Liver (tissue), 9 donors: ENCODE results near the gene NOD1. TPM values are rescaled to one million over a fixed set of nuclear protein-coding genes. Genes with fewer than 3 reads are reported as not detected.

ENCODE experiments used
- DNase-seq: peaks from one replicate; pipeline ENCODE4 v3.0.0-alpha.2; 2017; ENCODE audit warnings: low spot score
- H3K27ac ChIP-seq, 2 donors: one replicate each; pipeline ENCODE4 v1.7.0; 2013; ENCODE audit warnings: inconsistent platforms in 2 of 2, low read length in 2 of 2, control low read depth in 1 of 2, low read depth in 1 of 2, mild to moderate bottlenecking in 1 of 2
- H3K27me3 ChIP-seq, 4 donors: one replicate each; pipeline versions ENCODE4 v1.6.1 to v1.7.0; 2013; ENCODE audit warnings: low read length in 3 of 4, inconsistent platforms in 1 of 4, mild to moderate bottlenecking in 1 of 4, moderate library complexity in 1 of 4; ENCODE audit not compliant: control insufficient read depth in 4 of 4, insufficient read depth in 4 of 4
- H3K36me3 ChIP-seq, 4 donors: one replicate each; pipeline versions ENCODE4 v1.6.1 to v1.7.0; 2013; ENCODE audit warnings: low read length in 3 of 4, mild to moderate bottlenecking in 3 of 4, low read depth in 1 of 4, moderate library complexity in 1 of 4; ENCODE audit not compliant: control insufficient read depth in 4 of 4, insufficient read depth in 3 of 4
- H3K4me1 ChIP-seq, 4 donors: one replicate each; pipeline versions ENCODE4 v1.6.1 to v1.7.0; 2013; ENCODE audit warnings: low read length in 3 of 4, mild to moderate bottlenecking in 3 of 4, moderate library complexity in 1 of 4; ENCODE audit not compliant: control insufficient read depth in 4 of 4, insufficient read depth in 4 of 4
- H3K4me3 ChIP-seq, 3 donors: one replicate each; pipeline versions ENCODE4 v1.6.1 to v1.7.0; 2013; ENCODE audit warnings: low read length in 3 of 3, control low read depth in 1 of 3, low read depth in 1 of 3, mild to moderate bottlenecking in 1 of 3
- H3K9ac ChIP-seq, 2 donors: one replicate each; pipeline ENCODE4 v1.7.0; 2013; ENCODE audit warnings: low read length in 2 of 2, mild to moderate bottlenecking in 2 of 2, moderate library complexity in 2 of 2, control low read depth in 1 of 2, low read depth in 1 of 2
- H3K9me3 ChIP-seq, 4 donors: one replicate each; pipeline versions ENCODE4 v1.6.1 to v1.7.0; 2013; ENCODE audit warnings: low read length in 3 of 4; ENCODE audit not compliant: control insufficient read depth in 4 of 4
- EGR1 ChIP-seq, 2 donors: IDR thresholded peaks; 2 replicates each; pipeline ENCODE4 v1.6.1; 2016 to 2018; ENCODE audit warnings: antibody characterized with exemption in 2 of 2, low read depth in 2 of 2
- FOXA1 ChIP-seq: IDR thresholded peaks from 2 replicates; pipeline ENCODE4 v1.6.1; 2016; ENCODE audit warnings: antibody characterized with exemption
- FOXA2 ChIP-seq: IDR thresholded peaks from 2 replicates; pipeline ENCODE4 v1.6.1; 2016; ENCODE audit warnings: antibody characterized with exemption
- GABPA ChIP-seq, 2 donors: IDR thresholded peaks in 1 of 2; conservative IDR thresholded peaks in 1 of 2; 2 replicates each; pipeline ENCODE4 v1.6.1; 2016; ENCODE audit warnings: antibody characterized with exemption in 2 of 2, mild to moderate bottlenecking in 1 of 2, moderate library complexity in 1 of 2
- HNF4A ChIP-seq, 2 donors: conservative IDR thresholded peaks; 2 replicates each; pipeline ENCODE4 v1.6.1; 2016; ENCODE audit warnings: antibody characterized with exemption in 2 of 2, mild to moderate bottlenecking in 2 of 2
- HNF4G ChIP-seq: IDR thresholded peaks from 2 replicates; pipeline ENCODE4 v1.6.1; 2016; ENCODE audit warnings: antibody characterized with exemption
- JUND ChIP-seq, 2 donors: IDR thresholded peaks; 2 replicates each; pipeline ENCODE4 v1.6.1; 2016; ENCODE audit warnings: antibody characterized with exemption in 2 of 2
- NR2F2 ChIP-seq: IDR thresholded peaks from 2 replicates; pipeline ENCODE4 v1.6.1; 2016; ENCODE audit warnings: antibody characterized with exemption
- RAD21 ChIP-seq, 2 donors: IDR thresholded peaks; 2 replicates each; pipeline ENCODE4 v1.6.1; 2016; ENCODE audit warnings: antibody characterized with exemption in 2 of 2, mild to moderate bottlenecking in 2 of 2
- RXRA ChIP-seq, 2 donors: IDR thresholded peaks; 2 replicates each; pipeline ENCODE4 v1.6.1; 2017 to 2018; ENCODE audit warnings: antibody characterized with exemption in 2 of 2, mild to moderate bottlenecking in 1 of 2
- SP1 ChIP-seq: IDR thresholded peaks from 2 replicates; pipeline ENCODE4 v1.6.1; 2018; ENCODE audit warnings: antibody characterized with exemption, mild to moderate bottlenecking
- TAF1 ChIP-seq: conservative IDR thresholded peaks from 2 replicates; pipeline ENCODE4 v1.6.1; 2016; ENCODE audit warnings: antibody characterized with exemption, mild to moderate bottlenecking
- YY1 ChIP-seq: IDR thresholded peaks from 2 replicates; pipeline ENCODE4 v1.6.1; 2016; ENCODE audit warnings: antibody characterized with exemption, mild to moderate bottlenecking
- WGBS: extraction: QIAGEN DNeasy Blood & Tissue Kit; methylation state at CpG from one replicate; pipeline ENCODE4 v1.1.7; 2013; 5-methylcytosine and 5-hydroxymethylcytosine counted together
- polyA plus RNA-seq, 2 donors: library from polyadenylated mRNA; stranded (reverse) in 1 of 2; unstranded in 1 of 2; fragments of 200-250 nt in 1 of 2; fragments of >200 nt in 1 of 2; fragmentation: Nextera tagmentation in 1 of 2; extraction: Ambion mirVana in 1 of 2; gene quantifications; one replicate each; pipeline versions ENCODE4 v1.2.1 to v1.2.3, GENCODE V29; 2013 to 2015
- total RNA-seq, 2 donors: library from RNA; depleted of rRNA; stranded (reverse); fragments of >200 nt; gene quantifications; one replicate each; pipeline ENCODE4 v1.2.3, GENCODE V29; 2014
- TF ChIP-seq, protein P1 (sequence below): IDR thresholded peaks from 2 replicates; pipeline ENCODE4 v1.6.1; 2016; ENCODE audit warnings: antibody characterized with exemption
- TF ChIP-seq, protein P2 (sequence below): IDR thresholded peaks from 2 replicates; pipeline ENCODE4 v1.6.1; 2016; ENCODE audit warnings: antibody characterized with exemption
- TF ChIP-seq, protein P3 (sequence below): IDR thresholded peaks from 2 replicates; pipeline ENCODE4 v1.6.1; 2016; ENCODE audit warnings: antibody characterized with exemption, mild to moderate bottlenecking
- TF ChIP-seq, protein P4 (sequence below): IDR thresholded peaks from 2 replicates; pipeline ENCODE4 v1.6.1; 2016; ENCODE audit warnings: antibody characterized with exemption
- TF ChIP-seq, protein P5 (sequence below): fragments of 150-350 bp; IDR thresholded peaks from 2 replicates; pipeline ENCODE4 v1.5.1; 2017; ENCODE audit warnings: improper control_type of control experiment, low read depth, low read length; ENCODE audit not compliant: missing input control
- donor health status: healthy.
- donor health status: healthy.
- donor health status: healthy.
- donor health status: healthy.
- donor health status: healthy.

NOD1 gene
- total and polyA plus RNA-seq, 4 donors: 1.7 to 3.5 (median 2.0) TPM

DNA sequence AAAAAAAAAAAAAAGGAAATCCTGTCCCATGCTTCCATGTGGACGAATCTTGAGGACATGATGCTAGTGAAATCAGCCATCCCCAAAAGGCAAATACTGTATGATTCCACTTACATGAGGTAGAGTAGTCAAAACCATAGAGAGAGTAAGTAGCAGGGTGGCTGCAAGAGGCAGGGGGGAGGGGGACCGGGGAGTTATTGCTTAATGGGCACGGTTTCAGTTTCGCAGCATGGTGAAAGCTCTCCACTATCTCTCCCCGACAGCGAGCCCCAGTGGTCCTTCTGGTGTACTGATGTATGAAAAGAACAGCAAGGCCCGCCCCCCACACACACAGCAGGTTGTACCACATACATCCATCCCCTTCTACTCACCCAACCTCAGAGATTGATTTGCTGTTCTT is 32.8 kb downstream of the NOD1 start:
- Histone ChIP-seq H3K9ac (no peak overlapping the region), H3K27ac (no peak overlapping the region), H3K4me1 (peaks cover 0 to 15% (median 5%) of the 10 kb centered on the region in 4 donors), H3K27me3 (no peaks in the 10 kb centered on the region), H3K4me3 (no peak overlapping the region), H3K36me3 (peaks cover 0 to 4% (median 2%) of the 10 kb centered on the region in 4 donors), H3K9me3 (no peaks in the 10 kb centered on the region)
- DNase-seq: peak; percentile 63
- TF ChIP-seq RAD21 (IDR thresholded peaks at IDR 0.05) (peak; percentile 77 to 86), HNF4G (no peak), GABPA (IDR thresholded peaks at IDR 0.05 in 1 of 2, conservative IDR thresholded peaks at IDR 0.05 in 1 of 2) (no peak), RXRA (IDR thresholded peaks at IDR 0.05) (peak in 1 of 2 donors; percentile 11), TAF1 (no peak), HNF4A (conservative IDR thresholded peaks at IDR 0.05) (no peak), FOXA2 (no peak), JUND (IDR thresholded peaks at IDR 0.05) (no peak), NR2F2 (no peak), FOXA1 (no peak), YY1 (no peak), SP1 (no peak), EGR1 (IDR thresholded peaks at IDR 0.05; ENCODE audit: low read depth in 2 of 2) (no peak)
- TF ChIP-seq, protein P1, sequence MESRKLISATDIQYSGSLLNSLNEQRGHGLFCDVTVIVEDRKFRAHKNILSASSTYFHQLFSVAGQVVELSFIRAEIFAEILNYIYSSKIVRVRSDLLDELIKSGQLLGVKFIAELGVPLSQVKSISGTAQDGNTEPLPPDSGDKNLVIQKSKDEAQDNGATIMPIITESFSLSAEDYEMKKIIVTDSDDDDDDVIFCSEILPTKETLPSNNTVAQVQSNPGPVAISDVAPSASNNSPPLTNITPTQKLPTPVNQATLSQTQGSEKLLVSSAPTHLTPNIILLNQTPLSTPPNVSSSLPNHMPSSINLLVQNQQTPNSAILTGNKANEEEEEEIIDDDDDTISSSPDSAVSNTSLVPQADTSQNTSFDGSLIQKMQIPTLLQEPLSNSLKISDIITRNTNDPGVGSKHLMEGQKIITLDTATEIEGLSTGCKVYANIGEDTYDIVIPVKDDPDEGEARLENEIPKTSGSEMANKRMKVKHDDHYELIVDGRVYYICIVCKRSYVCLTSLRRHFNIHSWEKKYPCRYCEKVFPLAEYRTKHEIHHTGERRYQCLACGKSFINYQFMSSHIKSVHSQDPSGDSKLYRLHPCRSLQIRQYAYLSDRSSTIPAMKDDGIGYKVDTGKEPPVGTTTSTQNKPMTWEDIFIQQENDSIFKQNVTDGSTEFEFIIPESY: no peak
- TF ChIP-seq, protein P2, sequence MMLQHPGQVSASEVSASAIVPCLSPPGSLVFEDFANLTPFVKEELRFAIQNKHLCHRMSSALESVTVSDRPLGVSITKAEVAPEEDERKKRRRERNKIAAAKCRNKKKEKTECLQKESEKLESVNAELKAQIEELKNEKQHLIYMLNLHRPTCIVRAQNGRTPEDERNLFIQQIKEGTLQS: no peak
- TF ChIP-seq, protein P3, sequence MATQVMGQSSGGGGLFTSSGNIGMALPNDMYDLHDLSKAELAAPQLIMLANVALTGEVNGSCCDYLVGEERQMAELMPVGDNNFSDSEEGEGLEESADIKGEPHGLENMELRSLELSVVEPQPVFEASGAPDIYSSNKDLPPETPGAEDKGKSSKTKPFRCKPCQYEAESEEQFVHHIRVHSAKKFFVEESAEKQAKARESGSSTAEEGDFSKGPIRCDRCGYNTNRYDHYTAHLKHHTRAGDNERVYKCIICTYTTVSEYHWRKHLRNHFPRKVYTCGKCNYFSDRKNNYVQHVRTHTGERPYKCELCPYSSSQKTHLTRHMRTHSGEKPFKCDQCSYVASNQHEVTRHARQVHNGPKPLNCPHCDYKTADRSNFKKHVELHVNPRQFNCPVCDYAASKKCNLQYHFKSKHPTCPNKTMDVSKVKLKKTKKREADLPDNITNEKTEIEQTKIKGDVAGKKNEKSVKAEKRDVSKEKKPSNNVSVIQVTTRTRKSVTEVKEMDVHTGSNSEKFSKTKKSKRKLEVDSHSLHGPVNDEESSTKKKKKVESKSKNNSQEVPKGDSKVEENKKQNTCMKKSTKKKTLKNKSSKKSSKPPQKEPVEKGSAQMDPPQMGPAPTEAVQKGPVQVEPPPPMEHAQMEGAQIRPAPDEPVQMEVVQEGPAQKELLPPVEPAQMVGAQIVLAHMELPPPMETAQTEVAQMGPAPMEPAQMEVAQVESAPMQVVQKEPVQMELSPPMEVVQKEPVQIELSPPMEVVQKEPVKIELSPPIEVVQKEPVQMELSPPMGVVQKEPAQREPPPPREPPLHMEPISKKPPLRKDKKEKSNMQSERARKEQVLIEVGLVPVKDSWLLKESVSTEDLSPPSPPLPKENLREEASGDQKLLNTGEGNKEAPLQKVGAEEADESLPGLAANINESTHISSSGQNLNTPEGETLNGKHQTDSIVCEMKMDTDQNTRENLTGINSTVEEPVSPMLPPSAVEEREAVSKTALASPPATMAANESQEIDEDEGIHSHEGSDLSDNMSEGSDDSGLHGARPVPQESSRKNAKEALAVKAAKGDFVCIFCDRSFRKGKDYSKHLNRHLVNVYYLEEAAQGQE: no peak
- TF ChIP-seq, protein P4, sequence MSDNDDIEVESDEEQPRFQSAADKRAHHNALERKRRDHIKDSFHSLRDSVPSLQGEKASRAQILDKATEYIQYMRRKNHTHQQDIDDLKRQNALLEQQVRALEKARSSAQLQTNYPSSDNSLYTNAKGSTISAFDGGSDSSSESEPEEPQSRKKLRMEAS: no peak
- TF ChIP-seq, protein P5, sequence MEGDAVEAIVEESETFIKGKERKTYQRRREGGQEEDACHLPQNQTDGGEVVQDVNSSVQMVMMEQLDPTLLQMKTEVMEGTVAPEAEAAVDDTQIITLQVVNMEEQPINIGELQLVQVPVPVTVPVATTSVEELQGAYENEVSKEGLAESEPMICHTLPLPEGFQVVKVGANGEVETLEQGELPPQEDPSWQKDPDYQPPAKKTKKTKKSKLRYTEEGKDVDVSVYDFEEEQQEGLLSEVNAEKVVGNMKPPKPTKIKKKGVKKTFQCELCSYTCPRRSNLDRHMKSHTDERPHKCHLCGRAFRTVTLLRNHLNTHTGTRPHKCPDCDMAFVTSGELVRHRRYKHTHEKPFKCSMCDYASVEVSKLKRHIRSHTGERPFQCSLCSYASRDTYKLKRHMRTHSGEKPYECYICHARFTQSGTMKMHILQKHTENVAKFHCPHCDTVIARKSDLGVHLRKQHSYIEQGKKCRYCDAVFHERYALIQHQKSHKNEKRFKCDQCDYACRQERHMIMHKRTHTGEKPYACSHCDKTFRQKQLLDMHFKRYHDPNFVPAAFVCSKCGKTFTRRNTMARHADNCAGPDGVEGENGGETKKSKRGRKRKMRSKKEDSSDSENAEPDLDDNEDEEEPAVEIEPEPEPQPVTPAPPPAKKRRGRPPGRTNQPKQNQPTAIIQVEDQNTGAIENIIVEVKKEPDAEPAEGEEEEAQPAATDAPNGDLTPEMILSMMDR: peak; percentile 54
- 35% methylated on average over 7 of the region's 7 CpGs for WGBS
